GM21528 (cell line): ENCODE results near the gene GORAB.

Experiments
- ATAC-seq: cut with Tn5 transposase; IDR thresholded peaks from one replicate; pipeline ENCODE4 v1.9.1; 2021; ENCODE audit warnings: mild to moderate bottlenecking, moderate library complexity; ENCODE audit not compliant: unreplicated experiment, low FRiP score

The GORAB gene

GRCh38 chr1:170587253-170587593 is 55.3 kb downstream of the GORAB start:
- ATAC-seq, result no peak

- ATAC-seq, result no peak
Measured at GRCh38 chr1:170590921-170591705, 59.1 kb downstream of the GORAB start.

- no peak for ATAC-seq
Measured at GRCh38 chr1:170592591-170593111, 60.7 kb downstream of the GORAB start.

GRCh38 chr1:170593173-170594011 is 61.4 kb downstream of the GORAB start:
- ATAC-seq, result no peak

GRCh38 chr1:170594066-170594626 is 62.2 kb downstream of the GORAB start:
- no peak for ATAC-seq

GRCh38 chr1:170596701-170597100 is 64.7 kb downstream of the GORAB start:
- no peak for ATAC-seq

- no peak for ATAC-seq
Measured at GRCh38 chr1:170598618-170599017, 66.7 kb downstream of the GORAB start.

GRCh38 chr1:170599033-170599432 is 67.1 kb downstream of the GORAB start:
- no peak for ATAC-seq

- no peak for ATAC-seq
Measured at GRCh38 chr1:170601866-170602265, 69.9 kb downstream of the GORAB start.
